ENCODE data around the gene BAIAP2. TPM values are rescaled to one million over a fixed set of nuclear protein-coding genes. Genes with fewer than 3 reads are reported as not detected.

BAIAP2 gene
- polyA plus RNA-seq, 2 of the 4 experiments (the other 2 are of a cell fraction), result 7.1 to 27.5 TPM

- POLR2A ChIA-PET, result no interaction called here
- CTCF ChIA-PET, result interaction anchor here (1.2 to 9.1 kb wide), 6 partner anchors 9 to 229 kb away, joined by 3 to 56 read pairs (median 6); partner anchors contain the start of gene CHMP6
- FAIRE-seq, result no peak
These were observed 34.2 kb upstream of the BAIAP2 start for GRCh38 chr17:81000631-81001357.

GRCh38 chr17:81002013-81002384 is 33.0 kb upstream of the BAIAP2 start:
- Histone ChIP-seq H3K4me1 (peaks cover 20% of the 10 kb centered on the region), H3K4me2 (no peak overlapping the region; the same call in 2 of the 3 replicates), H3K4me3 (no peak overlapping the region), H3K27ac (no peak overlapping the region), H3K9me3 (no peaks in the 10 kb centered on the region)
- ChIA-PET POLR2A (interaction anchor here (1.1 kb wide), 1 partner anchor 11 kb away, joined by 3 read pairs; the partner anchor contains the start of gene CHMP6), CTCF (interaction anchor here (1.9 to 9.1 kb wide), 3 partner anchors 21 to 228 kb away, joined by 6 to 56 read pairs (median 7); no protein-coding TSS in a partner anchor)
- no peak for TF ChIP-seq NPAS2 (CRISPR knock-in tag; IDR thresholded peaks at IDR 0.05; ENCODE audit: borderline replicate concordance)
- no peak for TF ChIP-seq MYC (IDR thresholded peaks at IDR 0.05; ENCODE audit: borderline replicate concordance, low read length)
- peak; percentile 34; the same call in 1 of the 2 replicates for TF ChIP-seq FOSB (CRISPR knock-in tag; IDR thresholded peaks at IDR 0.05)
- TF ChIP-seq PHF8 (IDR thresholded peaks at IDR 0.05; ENCODE audit: borderline replicate concordance, low read depth), result no peak
- TF ChIP-seq, protein P1, sequence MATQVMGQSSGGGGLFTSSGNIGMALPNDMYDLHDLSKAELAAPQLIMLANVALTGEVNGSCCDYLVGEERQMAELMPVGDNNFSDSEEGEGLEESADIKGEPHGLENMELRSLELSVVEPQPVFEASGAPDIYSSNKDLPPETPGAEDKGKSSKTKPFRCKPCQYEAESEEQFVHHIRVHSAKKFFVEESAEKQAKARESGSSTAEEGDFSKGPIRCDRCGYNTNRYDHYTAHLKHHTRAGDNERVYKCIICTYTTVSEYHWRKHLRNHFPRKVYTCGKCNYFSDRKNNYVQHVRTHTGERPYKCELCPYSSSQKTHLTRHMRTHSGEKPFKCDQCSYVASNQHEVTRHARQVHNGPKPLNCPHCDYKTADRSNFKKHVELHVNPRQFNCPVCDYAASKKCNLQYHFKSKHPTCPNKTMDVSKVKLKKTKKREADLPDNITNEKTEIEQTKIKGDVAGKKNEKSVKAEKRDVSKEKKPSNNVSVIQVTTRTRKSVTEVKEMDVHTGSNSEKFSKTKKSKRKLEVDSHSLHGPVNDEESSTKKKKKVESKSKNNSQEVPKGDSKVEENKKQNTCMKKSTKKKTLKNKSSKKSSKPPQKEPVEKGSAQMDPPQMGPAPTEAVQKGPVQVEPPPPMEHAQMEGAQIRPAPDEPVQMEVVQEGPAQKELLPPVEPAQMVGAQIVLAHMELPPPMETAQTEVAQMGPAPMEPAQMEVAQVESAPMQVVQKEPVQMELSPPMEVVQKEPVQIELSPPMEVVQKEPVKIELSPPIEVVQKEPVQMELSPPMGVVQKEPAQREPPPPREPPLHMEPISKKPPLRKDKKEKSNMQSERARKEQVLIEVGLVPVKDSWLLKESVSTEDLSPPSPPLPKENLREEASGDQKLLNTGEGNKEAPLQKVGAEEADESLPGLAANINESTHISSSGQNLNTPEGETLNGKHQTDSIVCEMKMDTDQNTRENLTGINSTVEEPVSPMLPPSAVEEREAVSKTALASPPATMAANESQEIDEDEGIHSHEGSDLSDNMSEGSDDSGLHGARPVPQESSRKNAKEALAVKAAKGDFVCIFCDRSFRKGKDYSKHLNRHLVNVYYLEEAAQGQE (IDR thresholded peaks at IDR 0.05), result no peak
- TF ChIP-seq HES2 (IDR thresholded peaks at IDR 0.05), result no peak
- TF ChIP-seq CEBPB (IDR thresholded peaks at IDR 0.05), result no peak
- DNase-seq (ENCODE audit: low read depth in 1 of 2, low spot score in 1 of 2) (no peak), FAIRE-seq (no peak), ATAC-seq (no peak)
- whole genome bisulfite sequencing (ENCODE audit: missing lambda C conversion rate), result 86% methylated on average over 10 of the region's 10 CpGs

More at GRCh38 chr17:81000631-81001357, 34.2 kb upstream of the BAIAP2 start:
- DNase-seq (ENCODE audit: low read depth in 1 of 2, low spot score in 1 of 2) (no peak), ATAC-seq (peak; percentile 5 to 10; a peak in 4 of 6 replicates)
- H3K27ac ChIP-seq, result no peak overlapping the region
- H3K4me2 ChIP-seq, result no peak overlapping the region
- WGBS (ENCODE audit: missing lambda C conversion rate), result 70% methylated on average over 17 of the region's 18 CpGs
- no peak overlapping the region for H3K4me3 ChIP-seq
- TF ChIP-seq SREBF2 (IDR thresholded peaks at IDR 0.05) (no peak), TP53 (CRISPR knock-in tag; IDR thresholded peaks at IDR 0.05) (no peak), MAX (IDR thresholded peaks at IDR 0.05) (no peak), NFE2L2 (conservative IDR thresholded peaks at IDR 0.05; ENCODE audit: low read length) (no peak), KDM1A (IDR thresholded peaks at IDR 0.05; ENCODE audit: low read depth) (no peak), ATOH8 (CRISPR knock-in tag; IDR thresholded peaks at IDR 0.05; ENCODE audit: low read depth) (no peak), HMGXB4 (CRISPR knock-in tag; IDR thresholded peaks at IDR 0.05; ENCODE audit: borderline replicate concordance) (no peak), RCOR1 (IDR thresholded peaks at IDR 0.05; ENCODE audit: low read depth, low read length) (no peak), BHLHE40 (IDR thresholded peaks at IDR 0.05; ENCODE audit: low read depth, low read length) (no peak), EHMT2 (IDR thresholded peaks at IDR 0.05; ENCODE audit: low read depth) (no peak), RARB (CRISPR knock-in tag; IDR thresholded peaks at IDR 0.05) (no peak), FOSB (CRISPR knock-in tag; IDR thresholded peaks at IDR 0.05) (no peak), JUNB (IDR thresholded peaks at IDR 0.05) (no peak), NPAS2 (CRISPR knock-in tag; IDR thresholded peaks at IDR 0.05; ENCODE audit: borderline replicate concordance) (no peak), ZNF302 (CRISPR knock-in tag; IDR thresholded peaks at IDR 0.05) (no peak), FOSL2 (IDR thresholded peaks at IDR 0.05) (no peak), FOSL2 (CRISPR knock-in tag; IDR thresholded peaks at IDR 0.05) (no peak), POLR2AphosphoS2 (conservative IDR thresholded peaks at IDR 0.05; ENCODE audit: low read length) (no peak), BCL3 (IDR thresholded peaks at IDR 0.05) (no peak)
- TF ChIP-seq, protein P2, sequence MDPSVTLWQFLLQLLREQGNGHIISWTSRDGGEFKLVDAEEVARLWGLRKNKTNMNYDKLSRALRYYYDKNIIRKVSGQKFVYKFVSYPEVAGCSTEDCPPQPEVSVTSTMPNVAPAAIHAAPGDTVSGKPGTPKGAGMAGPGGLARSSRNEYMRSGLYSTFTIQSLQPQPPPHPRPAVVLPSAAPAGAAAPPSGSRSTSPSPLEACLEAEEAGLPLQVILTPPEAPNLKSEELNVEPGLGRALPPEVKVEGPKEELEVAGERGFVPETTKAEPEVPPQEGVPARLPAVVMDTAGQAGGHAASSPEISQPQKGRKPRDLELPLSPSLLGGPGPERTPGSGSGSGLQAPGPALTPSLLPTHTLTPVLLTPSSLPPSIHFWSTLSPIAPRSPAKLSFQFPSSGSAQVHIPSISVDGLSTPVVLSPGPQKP (IDR thresholded peaks at IDR 0.05; ENCODE audit: low read depth, low read length), result no peak
- H3K9me3 ChIP-seq, result no peaks in the 10 kb centered on the region
- peaks cover 20% of the 10 kb centered on the region for H3K4me1 ChIP-seq

Measured in A549 (cell line).